ENCODE data around the gene CGNL1.

CGNL1 gene

GRCh38 chr15:57510647-57511046 lies 134.3 kb downstream of the CGNL1 start:
- no peak overlapping the region for H3K4me2 ChIP-seq
- H3K79me2 ChIP-seq (ENCODE audit: insufficient read depth, low read depth), result no peaks in the 10 kb centered on the region
- no peaks in the 10 kb centered on the region for H4K20me1 ChIP-seq (ENCODE audit: insufficient read depth)
- no peak overlapping the region for H3K27ac ChIP-seq
- no peaks in the 10 kb centered on the region for H3K27me3 ChIP-seq (ENCODE audit: insufficient read depth, low read depth)
- H3K36me3 ChIP-seq (ENCODE audit: insufficient read depth), result no peaks in the 10 kb centered on the region
- no peaks in the 10 kb centered on the region for H3K4me1 ChIP-seq (ENCODE audit: low read depth, poor library complexity, severe bottlenecking)
- TF ChIP-seq CTCF (conservative IDR thresholded peaks at IDR 0.05; ENCODE audit: low read depth, low read length), result no peak
- H3K9ac ChIP-seq, result no peak overlapping the region
- no peak overlapping the region for H2AFZ ChIP-seq (ENCODE audit: low read depth)
- no peak overlapping the region for H3K4me3 ChIP-seq (IDR thresholded peaks at IDR 0.05; ENCODE audit: insufficient read depth, low read depth, low read length)

- Histone ChIP-seq H3K4me2 (no peak overlapping the region), H3K36me3 (ENCODE audit: insufficient read depth) (no peaks in the 10 kb centered on the region), H3K4me3 (IDR thresholded peaks at IDR 0.05; ENCODE audit: insufficient read depth, low read depth, low read length) (no peak overlapping the region), H3K79me2 (ENCODE audit: insufficient read depth, low read depth) (no peaks in the 10 kb centered on the region), H3K27me3 (ENCODE audit: insufficient read depth, low read depth) (no peaks in the 10 kb centered on the region), H4K20me1 (ENCODE audit: insufficient read depth) (no peaks in the 10 kb centered on the region), H3K9ac (no peak overlapping the region), H3K27ac (no peak overlapping the region), H2AFZ (ENCODE audit: low read depth) (no peak overlapping the region), H3K4me1 (ENCODE audit: low read depth, poor library complexity, severe bottlenecking) (no peaks in the 10 kb centered on the region)
- TF ChIP-seq CTCF (conservative IDR thresholded peaks at IDR 0.05; ENCODE audit: low read depth, low read length), result no peak
Observed at GRCh38 chr15:57516327-57517029, 140.2 kb downstream of the CGNL1 start.

- H3K36me3 ChIP-seq (ENCODE audit: insufficient read depth), result no peaks in the 10 kb centered on the region
- no peak overlapping the region for H2AFZ ChIP-seq (ENCODE audit: low read depth)
- H3K27me3 ChIP-seq (ENCODE audit: insufficient read depth, low read depth), result no peaks in the 10 kb centered on the region
- H3K79me2 ChIP-seq (ENCODE audit: insufficient read depth, low read depth), result no peaks in the 10 kb centered on the region
- no peak overlapping the region for H3K4me2 ChIP-seq
- no peaks in the 10 kb centered on the region for H3K4me1 ChIP-seq (ENCODE audit: low read depth, poor library complexity, severe bottlenecking)
- H3K27ac ChIP-seq, result no peak overlapping the region
- no peak for TF ChIP-seq CTCF (conservative IDR thresholded peaks at IDR 0.05; ENCODE audit: low read depth, low read length)
- H3K9ac ChIP-seq, result no peak overlapping the region
- H4K20me1 ChIP-seq (ENCODE audit: insufficient read depth), result no peaks in the 10 kb centered on the region
- no peak overlapping the region for H3K4me3 ChIP-seq (IDR thresholded peaks at IDR 0.05; ENCODE audit: insufficient read depth, low read depth, low read length)
Observed at GRCh38 chr15:57517030-57517671, 140.8 kb downstream of the CGNL1 start.

GRCh38 chr15:57518779-57519405 lies 142.6 kb downstream of the CGNL1 start:
- Histone ChIP-seq H3K27ac (no peak overlapping the region), H4K20me1 (ENCODE audit: insufficient read depth) (no peaks in the 10 kb centered on the region), H3K4me1 (ENCODE audit: low read depth, poor library complexity, severe bottlenecking) (no peaks in the 10 kb centered on the region), H3K36me3 (ENCODE audit: insufficient read depth) (no peaks in the 10 kb centered on the region), H3K27me3 (ENCODE audit: insufficient read depth, low read depth) (no peaks in the 10 kb centered on the region), H2AFZ (ENCODE audit: low read depth) (no peak overlapping the region), H3K9ac (no peak overlapping the region), H3K4me3 (IDR thresholded peaks at IDR 0.05; ENCODE audit: insufficient read depth, low read depth, low read length) (no peak overlapping the region), H3K79me2 (ENCODE audit: insufficient read depth, low read depth) (no peaks in the 10 kb centered on the region), H3K4me2 (no peak overlapping the region)
- no peak for TF ChIP-seq CTCF (conservative IDR thresholded peaks at IDR 0.05; ENCODE audit: low read depth, low read length)

All from KMS-11 (cell line).